HL-60 (cell line): ENCODE measurements around the gene MAP7D2.
A peak's percentile ranks its signal among the peaks of the same experiment; 100 is the strongest.

ENCODE experiments used
- CTCF ChIP-seq: IDR thresholded peaks from one replicate; pipeline ENCODE4 v1.5.1; 2011; ENCODE audit warnings: low read length, control low read depth, inconsistent platforms; ENCODE audit not compliant: insufficient read depth
- POLR2AphosphoS5 ChIP-seq: IDR thresholded peaks from 2 replicates; pipeline ENCODE4 v1.6.1; 2012; ENCODE audit warnings: low read depth
- REST ChIP-seq: IDR thresholded peaks from 2 replicates; pipeline ENCODE4 v1.6.1; 2012; ENCODE audit warnings: low read depth; ENCODE audit not compliant: insufficient replicate concordance

- TF ChIP-seq POLR2AphosphoS5 (no peak), CTCF (peak; percentile 27), REST (no peak)
These were observed 126.0 kb downstream of the MAP7D2 start, which contains the start of gene BCLAF3 for GRCh38 chrX:19990556-19991349.
